CD14-positive monocyte (primary cell): Measurements from ENCODE around the gene CNPPD1. TPM values are rescaled to one million over a fixed set of nuclear protein-coding genes. Genes with fewer than 3 reads are reported as not detected.

Source experiments
- DNase-seq, 3 donors: peaks; one replicate each; pipeline ENCODE4 v3.0.0-alpha.2; 2011 to 2022
- H2AFZ ChIP-seq: 2 replicates; pipeline ENCODE4 v1.6.0; 2012; ENCODE audit warnings: mild to moderate bottlenecking, low read depth, low read length, inconsistent platforms; ENCODE audit not compliant: insufficient read depth, poor library complexity, severe bottlenecking
- H3K27ac ChIP-seq, 2 donors: 1 replicate in 1 of 2; 2 replicates in 1 of 2; pipeline ENCODE4 v1.5.1; 2012 to 2013; ENCODE audit warnings: low read length in 2 of 2, control low read depth in 1 of 2, inconsistent platforms in 1 of 2, low read depth in 1 of 2, mild to moderate bottlenecking in 1 of 2
- H3K27me3 ChIP-seq, 2 donors: one replicate each; pipeline versions ENCODE4 v1.6.0 to v1.6.1; 2011 to 2013; ENCODE audit warnings: low read length in 2 of 2; ENCODE audit not compliant: control insufficient read depth in 2 of 2, insufficient read depth in 2 of 2
- H3K36me3 ChIP-seq, 2 donors: replicated peaks in 1 of 2; 1 replicate in 1 of 2; 2 replicates in 1 of 2; pipeline versions ENCODE4 v1.5.1 to v1.6.1; 2012 to 2013; ENCODE audit warnings: low read length in 2 of 2, control low read depth in 1 of 2, inconsistent platforms in 1 of 2, mild to moderate bottlenecking in 1 of 2; ENCODE audit not compliant: insufficient read depth in 2 of 2, control insufficient read depth in 1 of 2
- H3K4me1 ChIP-seq, 2 donors: 1 replicate in 1 of 2; 2 replicates in 1 of 2; pipeline versions ENCODE4 v1.5.1 to v1.6.1; 2012 to 2013; ENCODE audit warnings: low read length in 2 of 2, control low read depth in 1 of 2, inconsistent platforms in 1 of 2, mild to moderate bottlenecking in 1 of 2, moderate library complexity in 1 of 2; ENCODE audit not compliant: insufficient read depth in 2 of 2, control insufficient read depth in 1 of 2
- H3K4me2 ChIP-seq: replicated peaks from 2 replicates; pipeline ENCODE3; 2012; ENCODE audit warnings: low read length, moderate library complexity, mild to moderate bottlenecking; ENCODE audit not compliant: poor library complexity, severe bottlenecking; ENCODE audit errors: extremely low read depth
- H3K4me3 ChIP-seq, 3 experiments: fragments of 200-600 bp in 1 of 3; sonication (generic) in 1 of 3; replicated peaks in 1 of 3; 1 replicate in 2 of 3; 2 replicates in 1 of 3; pipeline ENCODE4 v1.5.1; 2011 to 2013; ENCODE audit warnings: low read length in 3 of 3, mild to moderate bottlenecking in 3 of 3, control low read depth in 2 of 3, low read depth in 2 of 3, inconsistent platforms in 1 of 3, moderate library complexity in 1 of 3
- H3K79me2 ChIP-seq: 2 replicates; pipeline ENCODE4 v1.6.0; 2012; ENCODE audit warnings: mild to moderate bottlenecking, control low read depth, inconsistent platforms, low read length, moderate library complexity; ENCODE audit not compliant: insufficient read depth
- H3K9ac ChIP-seq: 2 replicates; pipeline ENCODE4 v1.6.0; 2017; ENCODE audit warnings: low read length, mild to moderate bottlenecking; ENCODE audit not compliant: insufficient read depth, poor library complexity, severe bottlenecking
- H3K9me3 ChIP-seq, 2 donors: replicated peaks in 1 of 2; 1 replicate in 1 of 2; 2 replicates in 1 of 2; pipeline versions ENCODE4 v1.5.1 to v1.6.1; 2012 to 2013; ENCODE audit warnings: low read length in 2 of 2, control low read depth in 1 of 2; ENCODE audit not compliant: control insufficient read depth in 1 of 2, insufficient read depth in 1 of 2
- H4K20me1 ChIP-seq: 2 replicates; pipeline ENCODE4 v1.6.0; 2012; ENCODE audit warnings: mild to moderate bottlenecking, low read length, control low read depth, moderate library complexity; ENCODE audit not compliant: insufficient read depth
- H3K27ac Mint-ChIP-seq, 7 donors: one replicate each; pipeline ENCODE4 v1.8.0; 2020; ENCODE audit warnings: mild to moderate bottlenecking in 7 of 7, mixed read lengths in 7 of 7, moderate library complexity in 6 of 7, inconsistent platforms in 2 of 7
- H3K27me3 Mint-ChIP-seq, 3 donors: one replicate each; pipeline ENCODE4 v1.8.0; 2021 to 2022; ENCODE audit warnings: low read depth in 3 of 3, mild to moderate bottlenecking in 3 of 3, mixed read lengths in 3 of 3, moderate library complexity in 3 of 3, inconsistent platforms in 1 of 3
- H3K36me3 Mint-ChIP-seq, 2 donors: one replicate each; pipeline ENCODE4 v1.8.0; 2020; ENCODE audit warnings: mixed read lengths in 2 of 2, inconsistent platforms in 1 of 2, mild to moderate bottlenecking in 1 of 2
- H3K4me1 Mint-ChIP-seq: one replicate; pipeline ENCODE4 v1.8.0; 2020; ENCODE audit warnings: mild to moderate bottlenecking, mixed read lengths
- H3K4me3 Mint-ChIP-seq, 2 donors: one replicate each; pipeline ENCODE4 v1.8.0; 2020; ENCODE audit warnings: mild to moderate bottlenecking in 2 of 2, mixed read lengths in 2 of 2, moderate library complexity in 1 of 2
- H3K9me3 Mint-ChIP-seq, 7 donors: one replicate each; pipeline ENCODE4 v1.8.0; 2020 to 2022; ENCODE audit warnings: mixed read lengths in 7 of 7, mild to moderate bottlenecking in 6 of 7, moderate library complexity in 6 of 7, inconsistent platforms in 2 of 7
- WGBS: methylation state at CpG from one replicate; pipeline ENCODE4 v1.1.5; 2013; ENCODE audit warnings: missing lambda C conversion rate; ENCODE audit not compliant: insufficient coverage; 5-methylcytosine and 5-hydroxymethylcytosine counted together
- intact Hi-C, 2 donors: fragments of 100-400 bp; cut with micrococcal nuclease; formaldehyde crosslinking; loops; one replicate each; pipeline versions ENCODE4 v1.15.0 to v1.15.1; 2023
- polyA plus RNA-seq, 3 donors: library from polyadenylated mRNA; depleted of rRNA in 1 of 3; unstranded in 2 of 3; stranded (reverse) in 1 of 3; fragments of 300-500 nt in 2 of 3; fragments of >200 nt in 1 of 3; fragmentation: Illumina TruSeq in 2 of 3; gene quantifications; 1 replicate in 2 of 3; 2 replicates in 1 of 3; pipeline ENCODE4 v1.2.3, GENCODE V29; 2012 to 2021
- TF ChIP-seq, protein P1 (sequence below): fragments of 200-600 bp; IDR thresholded peaks from one replicate; pipeline ENCODE4 v1.8.0; 2022; ENCODE audit warnings: antibody characterized with exemption, mild to moderate bottlenecking

The CNPPD1 gene
- polyA plus RNA-seq, 3 donors = 68.8 to 109 (median 71.3) TPM

DNA sequence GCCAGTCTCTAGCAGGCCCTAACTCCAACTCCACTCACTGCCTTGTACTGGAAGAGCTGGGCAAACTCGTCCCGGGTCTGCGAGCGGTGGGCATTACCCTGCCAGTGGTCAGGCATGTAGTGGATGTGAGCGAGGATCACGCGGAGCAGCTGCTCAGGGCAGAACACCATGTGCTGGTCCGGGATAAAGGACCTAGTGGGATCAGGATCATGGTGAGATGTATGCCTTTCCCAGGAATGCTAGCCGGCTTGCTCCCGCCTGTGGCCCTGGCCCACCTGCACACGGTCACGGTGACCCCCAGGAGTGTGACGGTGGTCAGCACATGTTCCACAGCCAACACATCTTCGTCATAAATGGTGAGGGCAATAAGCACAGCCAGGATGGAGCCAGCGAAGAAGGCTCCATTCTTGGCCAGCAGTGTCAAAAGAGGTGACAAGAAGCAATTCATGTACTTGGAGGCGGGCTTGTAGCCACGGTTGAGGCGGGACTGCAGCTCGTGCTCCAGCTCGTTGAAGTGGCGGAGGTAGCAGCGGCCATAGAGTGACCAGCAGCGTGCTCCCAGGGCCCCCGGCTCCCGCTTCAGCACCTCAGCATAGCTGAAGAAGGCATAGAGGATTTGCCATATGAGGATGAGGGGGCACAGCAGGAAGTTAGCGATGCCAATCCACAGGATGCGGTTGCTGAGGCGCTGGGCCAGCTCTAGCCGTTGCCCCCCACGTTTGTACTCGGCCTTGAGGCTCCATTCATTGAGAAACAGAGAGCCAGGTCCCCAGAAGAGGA lies 47.3 kb upstream of the CNPPD1 start:
- Histone ChIP-seq H3K4me2 (no peak overlapping the region), H3K4me3 (no peak overlapping the region), H3K9me3 (peaks cover 0 to 5% of the 10 kb centered on the region in 2 donors), H3K36me3 (peaks cover 53 to 70% of the 10 kb centered on the region in 2 donors), H3K9ac (no peak overlapping the region), H3K79me2 (peaks cover 20% of the 10 kb centered on the region), H3K4me1 (peaks cover 45 to 49% of the 10 kb centered on the region in 2 donors), H3K27ac (no peak overlapping the region), H2AFZ (no peak overlapping the region), H3K27me3 (peaks cover 0 to 61% of the 10 kb centered on the region in 2 donors), H4K20me1 (peaks cover 95% of the 10 kb centered on the region)
- Mint-ChIP-seq H3K27ac (peak overlapping the region in 1 of 7 donors; percentile 50), H3K9me3 (peaks cover 0 to 29% (median 11%) of the 10 kb centered on the region in 7 donors), H3K4me3 (peak overlapping the region in 1 of 2 donors; percentile 70), H3K36me3 (peaks cover 77 to 84% of the 10 kb centered on the region in 2 donors), H3K27me3 (peaks cover 51 to 81% (median 56%) of the 10 kb centered on the region in 3 donors), H3K4me1 (peaks cover 54% of the 10 kb centered on the region)
- no peak for DNase-seq
- TF ChIP-seq, protein P1, sequence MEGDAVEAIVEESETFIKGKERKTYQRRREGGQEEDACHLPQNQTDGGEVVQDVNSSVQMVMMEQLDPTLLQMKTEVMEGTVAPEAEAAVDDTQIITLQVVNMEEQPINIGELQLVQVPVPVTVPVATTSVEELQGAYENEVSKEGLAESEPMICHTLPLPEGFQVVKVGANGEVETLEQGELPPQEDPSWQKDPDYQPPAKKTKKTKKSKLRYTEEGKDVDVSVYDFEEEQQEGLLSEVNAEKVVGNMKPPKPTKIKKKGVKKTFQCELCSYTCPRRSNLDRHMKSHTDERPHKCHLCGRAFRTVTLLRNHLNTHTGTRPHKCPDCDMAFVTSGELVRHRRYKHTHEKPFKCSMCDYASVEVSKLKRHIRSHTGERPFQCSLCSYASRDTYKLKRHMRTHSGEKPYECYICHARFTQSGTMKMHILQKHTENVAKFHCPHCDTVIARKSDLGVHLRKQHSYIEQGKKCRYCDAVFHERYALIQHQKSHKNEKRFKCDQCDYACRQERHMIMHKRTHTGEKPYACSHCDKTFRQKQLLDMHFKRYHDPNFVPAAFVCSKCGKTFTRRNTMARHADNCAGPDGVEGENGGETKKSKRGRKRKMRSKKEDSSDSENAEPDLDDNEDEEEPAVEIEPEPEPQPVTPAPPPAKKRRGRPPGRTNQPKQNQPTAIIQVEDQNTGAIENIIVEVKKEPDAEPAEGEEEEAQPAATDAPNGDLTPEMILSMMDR = no peak
- 91% methylated on average over 26 of the region's 31 CpGs for WGBS
- intact Hi-C loops = no loop called here

DNA sequence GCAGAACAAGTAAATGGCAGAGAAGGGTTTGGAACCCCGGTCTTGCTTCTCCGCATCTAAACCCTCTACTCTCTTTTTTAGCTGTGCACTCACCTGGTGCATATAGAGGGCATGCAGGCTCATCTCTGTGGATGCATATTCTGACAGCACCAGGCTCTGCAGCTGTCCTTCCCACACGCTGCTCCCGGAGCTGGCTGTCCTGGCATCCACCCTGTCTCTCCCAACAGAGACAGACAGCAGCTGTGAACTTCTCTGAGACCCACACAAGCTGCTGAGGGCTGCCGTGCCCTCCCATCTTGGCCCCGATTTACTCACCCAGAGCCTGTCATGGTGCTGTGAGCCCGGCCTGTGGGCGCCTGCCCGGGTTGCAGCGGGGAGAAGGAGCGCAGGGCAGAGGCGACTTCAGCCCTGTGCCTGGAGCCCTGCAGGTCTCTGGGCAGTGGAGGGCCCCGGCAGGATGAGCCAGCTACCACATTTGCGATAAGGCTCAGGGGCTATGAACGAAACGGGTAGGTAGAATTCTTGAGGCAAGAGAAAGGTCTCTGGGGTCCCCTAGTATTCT lies 45.3 kb upstream of the CNPPD1 start:
- peaks cover 0 to 26% (median 11%) of the 10 kb centered on the region in 7 donors for H3K9me3 Mint-ChIP-seq
- no peak overlapping the region for H2AFZ ChIP-seq
- no peak overlapping the region for H3K27ac Mint-ChIP-seq
- H3K36me3 ChIP-seq = peaks cover 53 to 66% of the 10 kb centered on the region in 2 donors
- no peak overlapping the region for H3K4me2 ChIP-seq
- no peak overlapping the region for H3K4me3 ChIP-seq
- peaks cover 0 to 53% of the 10 kb centered on the region in 2 donors for H3K27me3 ChIP-seq
- no peak overlapping the region for H3K9ac ChIP-seq
- H3K4me1 ChIP-seq = peaks cover 47 to 52% of the 10 kb centered on the region in 2 donors
- H3K4me1 Mint-ChIP-seq = peaks cover 52% of the 10 kb centered on the region
- peaks cover 68 to 75% of the 10 kb centered on the region in 2 donors for H3K36me3 Mint-ChIP-seq
- 97% methylated on average over 12 of the region's 16 CpGs for WGBS
- no peak for DNase-seq
- TF ChIP-seq, protein P1 = no peak
- H3K9me3 ChIP-seq = peaks cover 0 to 5% of the 10 kb centered on the region in 2 donors
- H4K20me1 ChIP-seq = peaks cover 85% of the 10 kb centered on the region
- peaks cover under 1% of the 10 kb centered on the region for H3K79me2 ChIP-seq
- peak overlapping the region in 1 of 2 donors; percentile 71 for H3K4me3 Mint-ChIP-seq
- H3K27ac ChIP-seq = no peak overlapping the region
- intact Hi-C loops = no loop called here
- peaks cover 43 to 71% (median 47%) of the 10 kb centered on the region in 3 donors for H3K27me3 Mint-ChIP-seq
